NCI-H69 (cell line): ENCODE results near the gene ARMC2.

Source experiments
- DNase-seq: peaks from one replicate; lab custom pipeline; 2025; lab: John Stamatoyannopoulos, UW

ARMC2 gene

DNA sequence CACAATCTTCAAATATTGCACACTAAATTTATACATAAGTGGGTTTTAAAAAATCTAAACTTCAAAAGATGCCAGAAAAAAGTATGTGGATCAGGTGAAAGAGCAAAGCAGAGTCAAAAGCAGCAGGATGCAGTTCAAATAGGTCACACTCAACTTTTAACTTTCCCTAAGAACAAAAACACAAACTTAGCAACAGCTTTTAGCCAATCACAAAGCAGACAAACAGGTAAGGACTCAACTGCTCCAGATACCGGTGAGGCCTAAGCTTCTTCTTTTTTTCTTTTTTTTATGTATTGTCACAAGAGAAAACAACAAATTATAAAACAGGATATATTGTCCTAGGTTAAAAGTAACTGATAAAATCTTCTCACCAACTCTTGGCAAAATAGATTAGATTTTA lies 171.7 kb downstream of the ARMC2 start:
- DNase-seq: no peak

DNA sequence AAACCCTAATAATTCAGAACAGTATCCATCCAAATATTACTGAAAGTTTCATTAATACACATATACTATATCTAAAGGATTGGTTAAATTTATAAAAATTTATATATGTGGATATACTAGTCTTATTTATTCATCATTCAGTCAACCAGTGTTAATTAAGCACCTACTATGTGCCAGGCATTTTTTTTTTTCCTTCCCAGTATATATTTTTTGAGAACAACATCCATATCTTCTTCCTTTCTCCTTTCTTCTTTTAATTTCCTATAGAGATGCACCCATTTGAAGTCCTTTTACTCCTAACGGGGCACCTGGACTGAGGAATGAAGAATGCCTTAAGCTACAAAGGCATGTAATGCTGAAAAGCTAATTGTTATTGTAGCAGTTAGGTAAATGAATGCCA lies 173.6 kb downstream of the ARMC2 start:
- no peak for DNase-seq

DNA sequence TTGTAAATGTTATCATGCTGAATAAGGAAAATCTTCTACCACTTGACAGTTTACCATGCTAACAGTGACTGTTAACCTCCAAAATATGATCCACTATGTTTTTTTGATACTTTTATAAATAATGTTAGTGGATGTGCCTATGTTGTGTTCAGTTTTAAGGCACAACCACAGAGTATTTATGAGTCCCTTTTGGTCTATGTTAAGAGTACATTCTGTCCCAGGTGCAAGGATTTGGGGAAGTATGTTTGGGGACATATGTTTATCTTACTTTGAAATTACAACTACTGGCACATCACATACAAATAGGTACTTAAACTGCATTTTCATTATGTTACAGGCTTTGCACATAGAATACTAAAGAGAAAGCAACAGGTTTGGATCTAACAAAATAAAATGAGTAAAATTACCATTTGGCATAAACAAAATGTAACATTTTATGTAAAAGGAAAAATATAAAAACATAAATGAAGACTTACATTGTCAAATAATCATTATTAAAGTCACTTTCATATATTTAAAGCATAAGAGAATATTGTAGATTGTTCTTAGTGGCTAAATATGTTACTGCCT lies 175.2 kb downstream of the ARMC2 start:
- no peak for DNase-seq
